Measurements from ENCODE around the gene HOXB8.

HOXB8 gene

DNA sequence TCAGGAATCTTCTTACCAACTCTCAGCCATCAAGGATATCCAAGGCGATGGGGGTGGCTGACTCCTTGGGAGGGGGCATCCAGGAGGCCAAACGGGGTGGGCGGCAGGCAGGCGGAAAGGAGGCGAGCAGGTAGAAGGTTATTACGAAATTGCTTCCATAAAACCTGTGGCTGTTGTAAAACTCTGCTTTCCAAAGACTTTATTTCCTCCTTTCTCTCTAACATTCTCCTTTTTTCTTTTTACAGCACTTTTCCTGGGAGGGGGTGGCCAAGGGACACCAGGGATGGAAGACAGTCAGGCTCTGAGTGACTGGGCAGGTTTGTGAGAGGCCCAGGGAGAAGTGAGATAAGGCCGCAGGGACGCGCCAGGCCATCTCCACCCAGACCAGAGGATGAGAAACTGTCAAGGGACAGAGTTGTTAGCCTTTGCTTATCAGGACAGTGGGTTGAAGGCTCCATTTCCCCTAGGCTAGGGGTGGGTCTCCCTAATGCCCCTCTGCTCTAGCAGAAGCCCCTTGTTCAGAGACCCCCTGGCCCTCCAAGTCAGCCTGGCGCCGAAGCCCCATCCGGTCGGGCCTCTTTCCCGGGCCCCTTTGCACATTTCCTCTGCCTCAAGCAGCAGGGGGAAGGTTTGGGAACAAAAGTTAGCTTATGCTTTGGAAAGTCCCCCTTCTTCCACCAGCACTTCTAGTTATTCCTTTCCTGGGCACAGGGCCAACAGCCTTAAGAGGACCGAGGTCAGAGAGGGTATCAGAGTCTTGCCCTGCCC lies 16.0 kb upstream of the HOXB8 start:
- peaks cover 10% of the 10 kb centered on the region; the same call in 1 of the 2 replicates for H3K4me1 ChIP-seq (ENCODE audit: insufficient read depth, low read length)

DNA sequence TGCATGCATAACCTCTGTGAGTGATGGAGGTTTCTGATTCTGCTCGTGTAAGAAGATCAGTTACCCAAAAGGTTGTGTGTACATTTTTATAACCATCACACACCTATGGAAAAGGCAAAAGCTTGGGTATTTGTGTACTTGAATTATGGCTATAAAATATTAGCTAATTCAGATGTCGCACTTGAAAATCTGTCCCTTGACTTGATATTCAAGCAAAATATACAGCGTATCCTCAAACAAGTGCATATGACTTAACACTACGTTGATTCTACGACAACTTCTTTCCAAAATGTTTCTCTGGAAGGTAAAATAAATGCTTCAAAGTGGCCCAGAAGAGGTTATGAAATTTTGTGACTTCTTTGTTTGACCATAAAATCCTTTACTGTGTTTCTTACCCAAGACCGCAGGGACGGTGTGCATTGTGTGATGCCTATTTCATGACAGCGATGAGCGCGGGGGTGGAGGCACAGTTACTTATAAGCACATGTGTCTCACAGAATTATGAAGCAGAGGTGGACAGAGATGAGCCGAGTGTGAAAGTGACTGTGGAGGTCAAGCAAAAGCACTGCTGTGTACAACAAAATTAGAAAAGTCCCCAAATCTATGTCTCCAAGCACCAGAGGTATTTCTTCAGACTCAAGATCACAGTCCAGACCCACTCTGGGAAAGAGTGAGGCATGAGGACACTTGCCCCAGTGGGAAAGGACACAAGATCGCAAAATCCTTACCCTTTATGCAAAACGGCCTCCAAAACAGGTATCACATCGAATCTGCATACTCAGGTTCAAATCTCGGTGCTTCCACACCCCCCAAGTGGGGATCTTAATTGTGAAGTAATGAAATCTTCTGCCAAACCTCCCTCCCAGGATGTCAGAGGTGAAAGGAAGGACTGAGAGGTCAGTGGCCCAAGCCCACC lies 15.2 kb upstream of the HOXB8 start:
- Histone ChIP-seq H3K4me1 (ENCODE audit: insufficient read depth, low read length) (peaks cover 10% of the 10 kb centered on the region; the same call in 1 of the 2 replicates), H3K9ac (ENCODE audit: low read depth, low read length) (no peak overlapping the region), H3K36me3 (ENCODE audit: insufficient read depth, low read length) (no peaks in the 10 kb centered on the region), H3K9me3 (ENCODE audit: control insufficient read depth, insufficient read depth, low read length) (no peaks in the 10 kb centered on the region)

More for the DNA sequence above, 16.0 kb upstream of the HOXB8 start:
- Histone ChIP-seq H3K36me3 (ENCODE audit: insufficient read depth, low read length) (no peaks in the 10 kb centered on the region), H3K9ac (ENCODE audit: low read depth, low read length) (no peak overlapping the region), H3K9me3 (ENCODE audit: control insufficient read depth, insufficient read depth, low read length) (no peaks in the 10 kb centered on the region)

DNA sequence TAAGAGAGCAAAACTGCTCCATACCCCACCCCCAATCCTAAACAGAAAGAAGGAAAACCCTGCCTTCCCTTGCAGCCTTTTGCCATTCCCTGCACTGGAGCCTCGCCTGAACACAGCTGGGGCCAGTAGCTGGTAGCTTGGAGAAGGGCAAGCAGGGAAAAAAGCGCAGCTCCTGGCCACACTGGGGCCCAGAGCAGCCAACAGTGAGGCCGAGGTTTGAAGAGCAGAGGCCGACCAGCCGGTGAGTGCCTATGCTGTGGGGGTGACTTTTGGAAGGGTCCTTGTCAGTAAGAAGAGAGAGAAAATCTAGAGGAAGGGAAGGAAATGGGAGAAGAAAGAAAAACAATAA lies 14.3 kb upstream of the HOXB8 start:
- Histone ChIP-seq H3K9ac (ENCODE audit: low read depth, low read length) (no peak overlapping the region), H3K36me3 (ENCODE audit: insufficient read depth, low read length) (no peaks in the 10 kb centered on the region), H3K4me1 (ENCODE audit: insufficient read depth, low read length) (peaks cover 10% of the 10 kb centered on the region; the same call in 1 of the 2 replicates), H3K9me3 (ENCODE audit: control insufficient read depth, insufficient read depth, low read length) (no peaks in the 10 kb centered on the region)

GRCh38 chr17:48628649-48629410 lies 13.7 kb upstream of the HOXB8 start:
- no peak overlapping the region for H3K9ac ChIP-seq (ENCODE audit: low read depth, low read length)
- no peaks in the 10 kb centered on the region for H3K36me3 ChIP-seq (ENCODE audit: insufficient read depth, low read length)
- H3K9me3 ChIP-seq (ENCODE audit: control insufficient read depth, insufficient read depth, low read length): no peaks in the 10 kb centered on the region
- peaks cover 10% of the 10 kb centered on the region; the same call in 1 of the 2 replicates for H3K4me1 ChIP-seq (ENCODE audit: insufficient read depth, low read length)

DNA sequence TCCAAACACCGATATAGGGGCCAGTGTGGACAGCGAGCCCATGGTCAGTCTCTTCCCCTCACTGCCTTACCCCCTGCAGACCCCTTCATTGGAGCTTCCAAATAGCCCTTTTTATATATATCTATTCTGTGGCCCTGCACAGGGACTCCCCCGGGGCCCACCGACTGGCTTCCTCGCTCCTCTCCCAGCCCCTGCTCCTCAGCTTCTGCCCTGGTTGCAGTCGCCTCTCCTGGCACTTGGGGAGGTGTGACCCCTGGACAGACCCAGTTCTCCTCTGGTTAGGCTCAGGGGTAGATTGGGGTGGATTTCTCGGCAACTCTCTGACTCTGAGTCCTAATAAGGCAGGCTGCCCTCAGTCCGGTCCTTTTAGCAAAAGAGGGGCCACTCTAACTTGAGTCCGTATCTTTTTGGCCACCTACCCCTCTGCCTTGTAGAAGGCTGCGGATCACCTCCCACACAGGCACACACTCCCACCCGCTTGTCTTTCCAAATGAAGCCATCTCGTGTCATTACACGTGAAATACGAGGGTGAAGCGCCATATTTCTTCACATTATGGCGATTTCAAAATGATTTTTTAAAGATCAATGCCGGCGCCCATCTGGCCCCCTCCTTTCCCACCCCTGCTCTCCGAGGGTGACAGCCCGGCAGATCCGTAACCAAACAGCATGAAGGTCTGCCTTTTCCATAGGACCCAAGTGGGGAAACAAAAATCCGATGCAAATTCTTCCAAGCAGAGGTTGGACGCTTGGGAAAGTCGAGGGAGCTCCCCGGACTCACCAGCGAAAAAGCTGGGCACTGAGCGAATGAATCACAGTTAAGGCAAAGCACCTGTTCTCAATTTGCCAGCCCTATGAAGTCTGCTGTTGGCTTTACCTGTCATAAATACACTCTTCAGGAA lies 12.8 kb upstream of the HOXB8 start:
- no peaks in the 10 kb centered on the region for H3K36me3 ChIP-seq (ENCODE audit: insufficient read depth, low read length)

DNA sequence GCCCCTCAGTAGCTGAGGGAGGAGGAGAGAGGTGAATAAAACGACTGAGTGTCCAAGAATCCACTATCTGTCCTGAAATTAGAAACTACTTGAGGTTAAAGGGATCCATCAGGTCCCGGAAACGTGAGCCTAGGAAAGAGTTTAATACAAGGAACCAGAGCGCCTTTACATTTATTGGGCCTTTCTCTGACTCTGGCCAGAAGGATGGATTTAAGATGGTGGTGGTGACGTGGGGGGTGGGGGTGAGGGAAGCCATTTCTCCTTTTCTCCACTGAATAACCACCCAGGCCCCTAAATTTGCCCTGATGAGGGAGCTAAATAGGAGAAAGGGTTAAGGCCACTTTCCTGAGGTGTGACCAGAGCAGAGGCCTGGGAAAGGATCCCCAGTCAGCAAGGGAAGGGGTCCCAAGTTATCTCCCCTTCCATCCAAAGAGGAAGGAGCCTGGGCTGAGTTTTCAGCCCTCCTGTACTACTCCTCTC lies 12.1 kb upstream of the HOXB8 start:
- Histone ChIP-seq H3K9me3 (ENCODE audit: control insufficient read depth, insufficient read depth, low read length) (no peaks in the 10 kb centered on the region), H3K4me1 (ENCODE audit: insufficient read depth, low read length) (peaks cover 5% of the 10 kb centered on the region; the same call in 1 of the 2 replicates), H3K36me3 (ENCODE audit: insufficient read depth, low read length) (no peaks in the 10 kb centered on the region), H3K9ac (ENCODE audit: low read depth, low read length) (no peak overlapping the region)

More for the DNA sequence above, 12.8 kb upstream of the HOXB8 start:
- H3K9ac ChIP-seq (ENCODE audit: low read depth, low read length): no peak overlapping the region
- peaks cover 10% of the 10 kb centered on the region; the same call in 1 of the 2 replicates for H3K4me1 ChIP-seq (ENCODE audit: insufficient read depth, low read length)
- H3K9me3 ChIP-seq (ENCODE audit: control insufficient read depth, insufficient read depth, low read length): no peaks in the 10 kb centered on the region

DNA sequence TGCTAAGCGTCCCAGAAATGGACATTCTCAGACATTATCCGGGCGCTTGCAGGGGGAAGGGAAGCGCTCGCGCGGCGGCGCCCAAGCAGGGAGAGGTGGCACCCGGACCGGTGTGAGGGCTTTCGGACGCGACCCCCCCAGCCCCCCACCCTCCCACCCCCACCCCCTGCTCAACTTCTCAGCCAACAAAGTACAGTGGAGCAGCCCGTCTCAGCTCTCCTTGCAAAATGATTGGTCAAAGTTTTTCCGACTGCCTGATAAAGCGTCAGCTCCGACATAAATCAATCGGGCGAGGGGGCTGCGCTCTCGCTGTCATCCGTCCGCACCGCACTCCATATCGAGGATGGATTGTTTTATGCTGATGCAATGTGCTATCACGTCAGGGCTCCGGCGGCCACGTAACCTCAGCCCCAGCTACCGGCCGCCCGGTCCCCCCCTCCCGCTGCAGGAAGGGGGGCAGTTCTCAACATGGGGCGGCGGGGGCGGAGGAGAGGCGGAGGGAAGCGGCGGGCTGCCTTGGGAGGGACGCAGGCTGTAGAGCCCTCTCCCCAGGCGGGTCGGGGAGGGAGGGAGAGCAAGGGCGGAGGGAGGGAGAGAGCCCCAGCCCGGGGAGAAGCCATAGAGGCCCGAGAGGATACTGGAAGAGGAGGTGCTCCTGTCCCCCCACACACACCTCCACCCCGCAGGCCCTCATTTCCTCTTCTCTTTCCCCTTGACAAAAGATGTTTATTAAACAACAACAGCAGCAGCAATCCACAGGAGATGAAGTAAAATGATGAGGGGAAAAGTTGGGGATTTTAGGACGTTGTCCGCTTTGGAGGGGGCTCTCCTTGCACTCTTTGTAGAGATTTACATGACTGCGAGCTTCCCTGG lies 11.4 kb upstream of the HOXB8 start, which contains the start of gene HOXB9:
TSS of gene HOXB9 (minus strand) at position 114 of the 873 bp plus-strand sequence. CDS start at position 25, 89 bp downstream.
- no peaks in the 10 kb centered on the region for H3K36me3 ChIP-seq (ENCODE audit: insufficient read depth, low read length)
- H3K4me1 ChIP-seq (ENCODE audit: insufficient read depth, low read length): peaks cover 4% of the 10 kb centered on the region; the same call in 1 of the 2 replicates
- H3K9me3 ChIP-seq (ENCODE audit: control insufficient read depth, insufficient read depth, low read length): no peaks in the 10 kb centered on the region
- H3K9ac ChIP-seq (ENCODE audit: low read depth, low read length): peak within 1 kb of the TSS; percentile 44; the same call in 1 of the 2 replicates

- Histone ChIP-seq H3K9ac (ENCODE audit: low read depth, low read length) (peak overlapping the region; percentile 44; the same call in 1 of the 2 replicates), H3K36me3 (ENCODE audit: insufficient read depth, low read length) (no peaks in the 10 kb centered on the region), H3K4me1 (ENCODE audit: insufficient read depth, low read length) (peaks cover 6% of the 10 kb centered on the region), H3K9me3 (ENCODE audit: control insufficient read depth, insufficient read depth, low read length) (no peaks in the 10 kb centered on the region)
Observed at GRCh38 chr17:48625495-48626244, 10.6 kb upstream of the HOXB8 start.

DNA sequence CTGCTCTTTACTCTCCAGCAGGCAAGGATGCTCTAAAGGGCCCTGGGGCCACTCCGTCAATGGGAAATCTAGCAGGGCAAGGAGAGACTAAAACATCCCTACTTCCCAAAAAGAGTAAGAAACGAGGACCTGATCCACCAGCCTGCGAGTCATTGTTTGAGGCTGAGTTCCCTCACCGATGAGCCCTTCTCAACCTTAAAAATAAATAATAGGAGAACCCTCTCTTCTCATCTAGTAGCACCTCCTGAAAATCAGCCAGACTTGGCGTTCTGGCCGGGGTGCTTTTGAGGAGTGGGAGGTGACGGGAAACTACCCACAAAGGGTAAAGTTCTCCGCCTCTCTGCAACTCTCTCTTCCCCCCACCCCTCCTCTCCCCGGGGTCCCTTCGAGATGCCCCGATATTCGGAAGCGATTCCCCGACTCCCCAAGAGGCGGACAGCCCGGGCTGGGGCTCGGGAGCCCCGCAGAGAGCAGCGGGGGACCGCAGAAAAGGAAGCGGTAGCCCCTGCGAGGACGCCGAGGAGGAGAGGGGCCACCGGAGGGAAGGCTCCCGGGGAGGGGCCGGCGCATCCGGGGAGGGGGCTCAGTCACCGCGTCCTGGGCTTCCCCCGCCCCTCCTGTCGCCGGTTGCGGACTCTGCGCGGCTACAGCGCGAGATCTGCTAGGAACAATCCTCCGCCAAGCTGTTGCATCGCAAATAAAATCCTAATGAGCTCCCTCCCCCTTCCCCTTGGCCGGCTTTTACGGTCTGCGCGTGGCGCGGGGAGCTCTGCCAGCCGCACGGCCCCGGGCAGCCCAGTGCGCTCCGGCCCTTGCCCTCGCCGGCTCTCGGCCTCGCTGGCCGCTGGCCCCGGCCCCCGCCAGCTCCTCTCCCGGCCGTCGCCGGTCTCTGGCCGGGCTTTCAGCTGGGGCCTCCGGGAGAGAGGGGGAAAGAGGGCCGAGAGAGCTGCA lies 9.7 kb upstream of the HOXB8 start:
- H3K4me1 ChIP-seq (ENCODE audit: insufficient read depth, low read length): peaks cover 8% of the 10 kb centered on the region
- H3K9me3 ChIP-seq (ENCODE audit: control insufficient read depth, insufficient read depth, low read length): no peaks in the 10 kb centered on the region
- H3K36me3 ChIP-seq (ENCODE audit: insufficient read depth, low read length): no peaks in the 10 kb centered on the region
- H3K9ac ChIP-seq (ENCODE audit: low read depth, low read length): peak overlapping the region; percentile 44; the same call in 1 of the 2 replicates

DNA sequence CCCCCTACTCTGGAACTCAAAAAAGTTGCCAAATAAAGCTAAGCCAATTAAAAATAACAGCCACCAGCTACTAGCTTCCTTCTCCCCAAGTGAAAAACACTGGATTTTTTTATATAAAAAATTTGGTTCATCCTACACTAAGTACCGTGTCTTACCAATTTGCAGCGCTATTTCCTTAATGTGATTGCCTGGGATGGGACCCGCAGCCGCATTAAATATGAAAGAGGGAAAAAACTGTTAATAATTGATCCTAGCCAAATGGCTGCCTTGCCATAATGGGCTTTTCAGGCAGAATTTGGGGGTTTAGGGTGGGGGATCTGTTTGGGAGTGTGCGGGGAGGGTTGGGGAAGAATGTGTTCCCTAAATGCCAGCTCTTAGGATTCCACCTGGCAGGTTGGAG lies 9.0 kb upstream of the HOXB8 start:
- Histone ChIP-seq H3K9ac (ENCODE audit: low read depth, low read length) (no peak overlapping the region), H3K9me3 (ENCODE audit: control insufficient read depth, insufficient read depth, low read length) (no peaks in the 10 kb centered on the region), H3K36me3 (ENCODE audit: insufficient read depth, low read length) (no peaks in the 10 kb centered on the region), H3K4me1 (ENCODE audit: insufficient read depth, low read length) (peaks cover 8% of the 10 kb centered on the region)

GRCh38 chr17:48623583-48623982 lies 8.5 kb upstream of the HOXB8 start:
- Histone ChIP-seq H3K9ac (ENCODE audit: low read depth, low read length) (no peak overlapping the region), H3K36me3 (ENCODE audit: insufficient read depth, low read length) (no peaks in the 10 kb centered on the region), H3K4me1 (ENCODE audit: insufficient read depth, low read length) (peaks cover 8% of the 10 kb centered on the region), H3K9me3 (ENCODE audit: control insufficient read depth, insufficient read depth, low read length) (no peaks in the 10 kb centered on the region)
